DND-41 (cell line): Measurements from ENCODE around the gene TIMM23.

Experiments
- EZH2 ChIP-seq: IDR thresholded peaks from 3 replicates; pipeline ENCODE4 v1.6.1; 2012; ENCODE audit warnings: borderline replicate concordance, low read depth, mild to moderate bottlenecking, moderate library complexity, low read length, inconsistent platforms; ENCODE audit not compliant: severe bottlenecking
- TF ChIP-seq, protein P1 (sequence below): IDR thresholded peaks from 2 replicates; pipeline ENCODE4 v1.5.1; 2012; ENCODE audit warnings: borderline replicate concordance, low read length, moderate library complexity, mild to moderate bottlenecking; ENCODE audit not compliant: poor library complexity, severe bottlenecking; ENCODE audit errors: extremely low read depth

DNA sequence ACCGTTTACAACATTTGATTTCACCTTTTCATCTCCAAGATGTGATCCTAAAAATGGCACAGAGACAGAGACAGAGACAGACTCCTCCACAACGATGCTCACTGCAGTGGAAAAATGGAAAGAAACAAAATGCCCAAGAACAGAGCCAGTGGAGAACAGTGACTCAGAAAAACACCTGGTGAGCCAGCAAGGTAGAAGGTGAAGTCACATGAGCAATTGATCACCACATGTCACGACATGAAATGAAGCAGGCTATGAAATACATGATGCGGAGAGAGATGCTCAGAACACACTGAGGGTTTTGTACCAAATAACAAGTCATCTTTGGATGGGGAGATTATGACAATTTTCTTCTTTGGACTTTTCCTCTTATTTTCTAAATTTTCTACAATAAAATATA is 70.2 kb downstream of the TIMM23 start:
- TF ChIP-seq, protein P1, sequence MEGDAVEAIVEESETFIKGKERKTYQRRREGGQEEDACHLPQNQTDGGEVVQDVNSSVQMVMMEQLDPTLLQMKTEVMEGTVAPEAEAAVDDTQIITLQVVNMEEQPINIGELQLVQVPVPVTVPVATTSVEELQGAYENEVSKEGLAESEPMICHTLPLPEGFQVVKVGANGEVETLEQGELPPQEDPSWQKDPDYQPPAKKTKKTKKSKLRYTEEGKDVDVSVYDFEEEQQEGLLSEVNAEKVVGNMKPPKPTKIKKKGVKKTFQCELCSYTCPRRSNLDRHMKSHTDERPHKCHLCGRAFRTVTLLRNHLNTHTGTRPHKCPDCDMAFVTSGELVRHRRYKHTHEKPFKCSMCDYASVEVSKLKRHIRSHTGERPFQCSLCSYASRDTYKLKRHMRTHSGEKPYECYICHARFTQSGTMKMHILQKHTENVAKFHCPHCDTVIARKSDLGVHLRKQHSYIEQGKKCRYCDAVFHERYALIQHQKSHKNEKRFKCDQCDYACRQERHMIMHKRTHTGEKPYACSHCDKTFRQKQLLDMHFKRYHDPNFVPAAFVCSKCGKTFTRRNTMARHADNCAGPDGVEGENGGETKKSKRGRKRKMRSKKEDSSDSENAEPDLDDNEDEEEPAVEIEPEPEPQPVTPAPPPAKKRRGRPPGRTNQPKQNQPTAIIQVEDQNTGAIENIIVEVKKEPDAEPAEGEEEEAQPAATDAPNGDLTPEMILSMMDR: no peak
- no peak for TF ChIP-seq EZH2
